DOHH2 (cell line): Measurements from ENCODE around the gene PML.
"Not testable (repeated sequence)": the region's sequence is repeated elsewhere in the genome, so short reads cannot be mapped to it uniquely, and the experiment has no call there.

Source experiments
- H3F3A ChIP-seq: fragments of 200-600 bp; sonication (generic), shearing (Covaris generic); 2 replicates; pipeline ENCODE4 v1.6.0; 2016; ENCODE audit warnings: antibody characterized with exemption, mild to moderate bottlenecking; ENCODE audit not compliant: control insufficient read depth, insufficient read depth
- H3K27ac ChIP-seq: fragments of 200-600 bp; sonication (generic); 2 replicates; pipeline ENCODE4 v1.5.1; 2014; ENCODE audit warnings: low read depth, mild to moderate bottlenecking, low read length, moderate library complexity
- H3K27me3 ChIP-seq: fragments of 200-600 bp; sonication (generic); 2 replicates; pipeline ENCODE4 v1.6.1; 2014; ENCODE audit warnings: mild to moderate bottlenecking, low read length, mixed read lengths; ENCODE audit not compliant: control insufficient read depth
- H3K36me3 ChIP-seq: fragments of 200-600 bp; sonication (generic); 2 replicates; pipeline ENCODE4 v1.6.1; 2014; ENCODE audit warnings: mild to moderate bottlenecking, low read length, moderate library complexity, mixed read lengths; ENCODE audit not compliant: control insufficient read depth
- H3K4me1 ChIP-seq: fragments of 200-600 bp; sonication (generic); 2 replicates; pipeline ENCODE4 v1.6.1; 2014; ENCODE audit warnings: mild to moderate bottlenecking, low read length, mixed read lengths; ENCODE audit not compliant: control insufficient read depth
- H3K4me2 ChIP-seq: fragments of 200-600 bp; sonication (generic); 2 replicates; pipeline ENCODE4 v1.6.0; 2014; ENCODE audit warnings: mild to moderate bottlenecking, low read length, moderate library complexity
- H3K4me3 ChIP-seq: fragments of 200-600 bp; sonication (generic); 2 replicates; pipeline ENCODE4 v1.5.1; 2014; ENCODE audit warnings: mild to moderate bottlenecking, low read length, mixed read lengths
- H3K79me2 ChIP-seq: fragments of 200-600 bp; sonication (generic); 2 replicates; pipeline ENCODE4 v1.6.1; 2014; ENCODE audit warnings: mild to moderate bottlenecking, low read length, mixed read lengths; ENCODE audit not compliant: control insufficient read depth
- H3K9me2 ChIP-seq: fragments of 200-600 bp; sonication (generic); replicated peaks from 2 replicates; pipeline ENCODE4 v1.6.1; 2014; ENCODE audit warnings: mild to moderate bottlenecking, low read length, mixed read lengths; ENCODE audit not compliant: control insufficient read depth
- H3K9me3 ChIP-seq: fragments of 200-600 bp; sonication (generic); 2 replicates; pipeline ENCODE4 v1.6.1; 2014; ENCODE audit warnings: antibody characterized with exemption, low read length, mixed read lengths; ENCODE audit not compliant: control insufficient read depth, insufficient read depth
- H4K20me1 ChIP-seq: fragments of 200-600 bp; sonication (generic); 2 replicates; pipeline ENCODE4 v1.6.0; 2014; ENCODE audit warnings: low read depth, mild to moderate bottlenecking, antibody characterized with exemption, low read length, moderate library complexity; ENCODE audit not compliant: control insufficient read depth, insufficient read depth

Gene PML

DNA sequence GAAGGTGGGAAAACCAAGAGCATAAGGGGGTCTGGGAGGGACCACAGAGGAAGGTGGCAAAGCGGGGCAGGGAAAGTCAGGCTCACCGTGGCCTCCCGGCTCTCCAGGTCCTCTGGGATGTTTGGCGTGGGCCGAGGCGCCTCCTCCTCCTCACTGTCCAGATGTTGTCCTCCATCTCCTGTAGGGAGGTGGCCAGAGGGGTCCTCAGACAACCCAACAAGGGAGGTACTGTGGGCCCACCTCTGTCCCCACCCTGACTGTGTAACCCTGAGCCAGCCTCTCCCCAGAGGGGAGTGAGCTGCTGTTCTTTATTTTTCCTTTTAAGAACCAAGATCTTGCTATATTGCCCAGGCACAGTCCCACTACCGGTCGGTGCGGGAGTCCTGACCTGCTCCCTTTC is 77.6 kb downstream of the PML start:
- H3F3A ChIP-seq, H3K4me1 ChIP-seq, H3K4me3 ChIP-seq, H3K36me3 ChIP-seq, H3K79me2 ChIP-seq, H3K27me3 ChIP-seq, H3K9me3 ChIP-seq, H3K27ac ChIP-seq, H4K20me1 ChIP-seq, H3K9me2 ChIP-seq, H3K4me2 ChIP-seq: not testable (repeated sequence)

DNA sequence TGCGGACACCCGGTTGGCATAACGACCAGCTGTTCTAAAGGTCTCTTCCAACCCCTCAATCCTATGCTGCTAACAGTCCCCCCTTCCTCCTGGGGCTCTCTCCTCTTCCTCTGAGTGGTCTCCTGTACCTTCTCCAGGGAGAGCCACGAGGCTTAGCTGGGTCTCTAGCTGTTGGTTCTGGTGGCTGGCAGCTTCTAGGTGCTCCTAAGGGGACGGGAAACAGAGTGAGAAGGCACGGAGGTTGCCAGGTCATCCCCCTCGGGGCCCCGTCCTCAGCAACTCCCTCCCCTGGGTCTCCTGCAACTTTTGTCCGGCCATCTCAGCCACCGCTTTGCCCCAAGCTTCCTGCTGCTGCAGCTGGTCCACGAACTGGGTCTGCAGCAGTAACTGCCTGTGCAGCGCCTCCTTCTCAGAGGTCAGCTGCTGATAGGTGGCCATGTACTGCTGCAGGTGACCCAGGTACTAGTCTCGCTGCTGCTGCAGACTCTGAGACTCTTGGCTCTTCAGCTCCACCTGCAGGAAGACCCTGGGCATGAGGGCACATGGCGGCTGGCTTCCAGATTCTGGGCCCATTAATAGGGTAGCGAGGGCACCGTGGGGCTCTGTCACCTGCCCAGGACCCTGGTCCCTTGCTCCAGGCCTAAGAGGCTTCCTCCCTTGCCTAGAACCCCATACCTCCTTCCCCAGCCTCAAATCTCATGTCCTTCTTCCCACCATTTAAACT is 78.3 kb downstream of the PML start:
- H3K27ac ChIP-seq, H3K4me3 ChIP-seq, H3K9me3 ChIP-seq, H3F3A ChIP-seq, H3K79me2 ChIP-seq, H3K4me2 ChIP-seq, H4K20me1 ChIP-seq, H3K9me2 ChIP-seq, H3K36me3 ChIP-seq, H3K27me3 ChIP-seq, H3K4me1 ChIP-seq: not testable (repeated sequence)

DNA sequence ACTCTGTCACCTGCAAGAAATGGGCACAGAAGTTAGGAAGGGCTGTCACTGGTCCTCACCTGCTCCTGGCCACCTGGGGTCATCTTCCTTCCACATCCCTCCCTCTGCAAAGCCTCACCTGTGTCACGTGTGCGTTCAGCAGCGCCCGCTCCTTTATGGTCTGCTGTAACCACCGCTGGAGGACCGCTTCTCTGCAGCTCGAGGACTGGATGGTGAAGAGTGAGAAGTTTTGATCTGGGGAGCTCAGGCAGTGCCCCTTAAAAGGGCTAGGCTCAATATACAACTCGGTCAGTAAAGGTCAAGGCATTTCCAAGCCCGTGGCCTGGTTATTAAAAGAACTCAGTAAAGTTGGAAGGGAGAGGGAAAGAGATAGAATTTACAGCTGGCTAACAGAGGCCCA is 81.3 kb downstream of the PML start:
- H3K4me1 ChIP-seq, H3K27ac ChIP-seq, H3K4me3 ChIP-seq: not testable (repeated sequence)

DNA sequence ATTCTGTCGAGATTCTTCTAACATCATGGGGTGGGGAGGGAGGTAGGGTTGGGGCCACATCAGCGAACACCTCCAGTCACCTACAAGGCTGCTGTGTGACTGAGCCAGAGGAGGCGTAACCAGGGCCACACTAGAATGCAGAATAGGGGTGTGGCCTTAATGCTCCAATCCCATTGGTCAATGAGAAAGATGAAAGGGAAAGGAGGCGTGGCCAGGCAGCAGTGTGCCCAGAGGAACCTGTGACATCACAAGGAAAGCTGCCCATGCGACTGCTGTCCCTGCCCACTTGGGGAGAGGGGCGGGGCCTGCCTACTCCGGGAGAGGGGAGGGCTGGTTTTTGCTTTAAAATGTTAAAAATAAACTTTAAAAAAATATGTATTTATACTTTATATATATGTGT is 87.9 kb downstream of the PML start, which contains the start of gene GOLGA6A:
Gene GOLGA6A, minus strand, starts transcription at position 101 of the 400 bp plus-strand sequence. Its CDS starts 41 bp downstream, at position 60.
- not testable (repeated sequence) for H3K79me2 ChIP-seq, H3K4me1 ChIP-seq, H3K27ac ChIP-seq

More for the DNA sequence above, 81.3 kb downstream of the PML start:
- H3F3A ChIP-seq, H3K9me3 ChIP-seq, H3K36me3 ChIP-seq, H3K4me2 ChIP-seq, H4K20me1 ChIP-seq, H3K79me2 ChIP-seq, H3K27me3 ChIP-seq, H3K9me2 ChIP-seq: not testable (repeated sequence)

DNA sequence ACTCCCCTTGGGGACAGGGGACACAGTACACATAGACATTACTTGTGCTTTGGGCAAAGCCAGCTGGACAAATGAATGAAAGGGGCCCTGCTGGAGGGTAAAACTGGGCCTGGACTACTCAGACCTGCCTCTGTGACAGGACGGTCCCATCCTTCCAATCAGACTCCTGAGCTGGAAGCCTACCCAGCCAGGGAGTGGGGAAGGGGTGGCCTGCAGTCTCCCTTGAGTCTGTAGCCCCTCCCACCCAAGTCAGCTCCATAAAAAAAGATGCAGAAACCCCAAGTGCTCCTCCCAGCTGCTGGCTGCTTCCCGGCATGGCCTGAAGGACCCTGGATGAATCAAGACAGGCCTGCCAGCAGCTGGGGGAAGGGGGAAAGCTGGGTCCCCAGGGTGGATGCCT is 100.1 kb downstream of the PML start:
- H3K36me3 ChIP-seq, H3K79me2 ChIP-seq, H3K4me3 ChIP-seq, H3K9me3 ChIP-seq, H3K4me1 ChIP-seq, H3K27me3 ChIP-seq, H3F3A ChIP-seq, H3K4me2 ChIP-seq, H3K27ac ChIP-seq, H4K20me1 ChIP-seq, H3K9me2 ChIP-seq: not testable (repeated sequence)

More for the DNA sequence above, 87.9 kb downstream of the PML start, which contains the start of gene GOLGA6A:
- not testable (repeated sequence) for H3K9me2 ChIP-seq, H3K9me3 ChIP-seq, H3K4me2 ChIP-seq, H3F3A ChIP-seq, H3K27me3 ChIP-seq, H4K20me1 ChIP-seq, H3K4me3 ChIP-seq, H3K36me3 ChIP-seq

DNA sequence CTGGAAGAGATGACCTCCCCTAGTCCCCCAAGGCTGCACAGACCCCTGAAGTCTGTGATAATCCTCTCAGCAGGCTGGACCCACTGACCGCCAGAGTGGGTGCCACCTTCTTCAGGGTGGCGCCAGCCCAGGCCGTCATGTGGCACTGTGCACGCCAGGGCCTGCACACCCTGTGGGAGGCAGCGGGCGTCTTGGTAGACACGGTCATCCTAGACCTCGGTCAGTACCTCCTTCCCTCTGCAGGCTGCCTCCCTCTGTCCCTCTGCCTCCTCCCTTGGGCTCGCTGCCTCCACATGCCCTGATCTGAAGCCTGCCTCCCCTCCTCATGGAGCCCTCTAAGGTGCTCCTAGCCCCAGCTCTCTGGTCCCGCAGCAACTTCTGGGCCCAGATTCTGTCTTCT is 101.1 kb downstream of the PML start:
- H3K79me2 ChIP-seq, H3K4me1 ChIP-seq, H3K4me3 ChIP-seq, H3K27ac ChIP-seq, H3K9me3 ChIP-seq, H3K9me2 ChIP-seq, H4K20me1 ChIP-seq, H3K27me3 ChIP-seq, H3K36me3 ChIP-seq, H3K4me2 ChIP-seq, H3F3A ChIP-seq: not testable (repeated sequence)

DNA sequence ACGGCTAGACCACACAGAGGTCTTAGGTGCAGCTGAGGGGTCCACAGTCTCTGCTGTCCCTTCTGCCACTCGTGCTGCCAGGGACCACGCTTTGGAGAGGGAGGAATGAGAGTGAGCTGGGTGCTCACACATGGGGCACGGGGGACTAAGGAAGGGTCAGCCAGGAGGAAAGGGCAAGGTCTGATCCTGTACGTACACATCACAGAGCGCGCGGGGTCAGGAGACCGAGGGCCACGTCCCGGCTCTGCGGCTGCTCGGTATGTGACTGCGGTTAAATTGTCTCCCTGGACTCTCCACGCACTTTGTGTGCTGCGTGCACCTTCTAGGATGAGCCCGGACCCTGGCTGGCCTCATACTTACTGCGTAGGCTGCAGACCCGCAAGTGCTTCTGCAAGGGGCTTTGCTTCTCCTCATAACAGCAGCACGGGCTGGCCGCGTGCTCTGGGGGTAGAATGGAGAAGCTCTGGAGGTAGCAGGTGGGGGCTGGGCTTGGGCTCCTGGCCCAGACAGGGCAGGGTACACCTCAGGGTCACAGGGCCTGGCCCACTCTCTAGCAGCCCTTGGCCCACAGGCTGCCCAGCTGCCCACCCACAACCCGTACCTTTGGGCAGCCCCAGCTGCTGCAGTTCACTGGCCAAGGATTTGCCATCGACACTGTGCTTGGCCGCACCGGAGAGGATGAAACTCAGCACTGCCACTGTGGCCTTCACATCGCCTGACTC is 102.4 kb downstream of the PML start:
- not testable (repeated sequence) for H3K36me3 ChIP-seq, H4K20me1 ChIP-seq, H3K9me3 ChIP-seq, H3K4me1 ChIP-seq, H3K4me2 ChIP-seq, H3K79me2 ChIP-seq, H3K4me3 ChIP-seq, H3F3A ChIP-seq, H3K27ac ChIP-seq, H3K27me3 ChIP-seq, H3K9me2 ChIP-seq
